GM23338 (cell line): ENCODE measurements around the gene FAXDC2. TPM values are rescaled to one million over a fixed set of nuclear protein-coding genes. Genes with fewer than 3 reads are reported as not detected.

ENCODE experiments used
- ATAC-seq: fragments of 200-7000 bp; cut with Tn5 transposase; 3 replicates; pipeline ENCODE4 v1.9.1; 2020
- DNase-seq: peaks from one replicate; pipeline ENCODE4 v3.0.0-alpha.2; 2015; ENCODE audit warnings: low spot score
- H2AFZ ChIP-seq: fragments of 200-600 bp; sonication (generic); 2 replicates; pipeline ENCODE4 v1.8.0; 2016; ENCODE audit warnings: antibody characterized with exemption, mild to moderate bottlenecking, moderate library complexity
- H3F3A ChIP-seq: fragments of 200-600 bp; sonication (generic); replicated peaks from 2 replicates; pipeline ENCODE4 v1.8.0; 2017; ENCODE audit warnings: antibody characterized with exemption, mixed run types, low read depth
- H3K27ac ChIP-seq: fragments of 200-600 bp; sonication (generic); 2 replicates; pipeline ENCODE4 v1.6.1; 2016; ENCODE audit warnings: low read depth
- H3K27me3 ChIP-seq: fragments of 200-600 bp; sonication (generic); 2 replicates; pipeline ENCODE4 v1.8.0; 2016; ENCODE audit warnings: mild to moderate bottlenecking, mixed run types, moderate library complexity; ENCODE audit not compliant: insufficient read depth
- H3K36me3 ChIP-seq: fragments of 200-600 bp; sonication (generic); 2 replicates; pipeline ENCODE4 v1.8.0; 2016; ENCODE audit warnings: mild to moderate bottlenecking; ENCODE audit not compliant: insufficient read depth
- H3K4me1 ChIP-seq: fragments of 200-600 bp; sonication (generic); 2 replicates; pipeline ENCODE4 v1.8.0; 2016; ENCODE audit warnings: mild to moderate bottlenecking, moderate library complexity; ENCODE audit not compliant: insufficient read depth
- H3K4me2 ChIP-seq: fragments of 200-600 bp; sonication (generic); 2 replicates; pipeline ENCODE4 v1.7.1; 2017; ENCODE audit warnings: mixed run types
- H3K4me3 ChIP-seq: fragments of 200-600 bp; sonication (generic); 2 replicates; pipeline ENCODE4 v1.6.1; 2016; ENCODE audit warnings: mixed run types
- H3K79me2 ChIP-seq: fragments of 200-600 bp; sonication (generic); replicated peaks from 2 replicates; pipeline ENCODE4 v1.8.0; 2017; ENCODE audit warnings: mild to moderate bottlenecking; ENCODE audit not compliant: insufficient read depth
- H3K9me2 ChIP-seq: fragments of 200-600 bp; sonication (generic); 2 replicates; pipeline ENCODE4 v1.8.0; 2017; ENCODE audit not compliant: insufficient read depth
- H4K20me1 ChIP-seq: fragments of 200-600 bp; sonication (generic); replicated peaks from 2 replicates; pipeline ENCODE4 v1.8.0; 2017; ENCODE audit warnings: mild to moderate bottlenecking; ENCODE audit not compliant: insufficient read depth
- H3K27ac Mint-ChIP-seq: 2 replicates; pipeline ENCODE4 v1.8.0; 2020; ENCODE audit warnings: inconsistent platforms, mild to moderate bottlenecking, moderate library complexity, mixed read lengths
- H3K27me3 Mint-ChIP-seq: 3 replicates; pipeline ENCODE4 v1.8.0; 2022; ENCODE audit warnings: low read depth, mild to moderate bottlenecking, moderate library complexity, mixed read lengths, inconsistent platforms; ENCODE audit not compliant: insufficient read depth, poor library complexity
- H3K36me3 Mint-ChIP-seq: 3 replicates; pipeline ENCODE4 v1.8.0; 2021; ENCODE audit warnings: low read depth, mild to moderate bottlenecking, inconsistent platforms, moderate library complexity, mixed read lengths
- H3K4me1 Mint-ChIP-seq: 3 replicates; pipeline ENCODE4 v1.8.0; 2020; ENCODE audit warnings: mild to moderate bottlenecking, inconsistent platforms, mixed read lengths
- H3K4me3 Mint-ChIP-seq: 3 replicates; pipeline ENCODE4 v1.8.0; 2021; ENCODE audit warnings: moderate library complexity, mild to moderate bottlenecking, inconsistent platforms, mixed read lengths
- H3K9me3 Mint-ChIP-seq: 3 replicates; pipeline ENCODE4 v1.8.0; 2020; ENCODE audit warnings: moderate library complexity, mild to moderate bottlenecking, inconsistent platforms, mixed read lengths
- CTCF ChIP-seq, 2 experiments: fragments of 200-600 bp in 1 of 2; sonication (generic) in 1 of 2; conservative IDR thresholded peaks; 2 replicates each; pipeline versions ENCODE4 v1.5.1 to v1.6.1; 2016 to 2017; ENCODE audit warnings: antibody characterized with exemption in 2 of 2, low read depth in 2 of 2, mild to moderate bottlenecking in 2 of 2, moderate library complexity in 1 of 2
- EZH2 ChIP-seq: fragments of 200-600 bp; sonication (generic); IDR thresholded peaks from one replicate; pipeline ENCODE4 v1.8.0; 2017; ENCODE audit warnings: antibody characterized with exemption, mild to moderate bottlenecking, low read depth; ENCODE audit not compliant: unreplicated experiment
- JUNB ChIP-seq: IDR thresholded peaks from one replicate; pipeline ENCODE4 v1.6.1; 2016; ENCODE audit warnings: antibody characterized with exemption; ENCODE audit not compliant: unreplicated experiment
- NANOG ChIP-seq: IDR thresholded peaks from 2 replicates; pipeline ENCODE4 v1.6.1; 2016; ENCODE audit warnings: antibody characterized with exemption, borderline replicate concordance
- POLR2AphosphoS5 ChIP-seq: IDR thresholded peaks from 2 replicates; pipeline ENCODE4 v1.6.1; 2016; ENCODE audit warnings: antibody characterized with exemption, low read depth
- ZNF114 ChIP-seq: fragments of 250-450 bp; sonication (Bioruptor Pico); IDR thresholded peaks from 2 replicates; pipeline ENCODE4 v1.5.0; 2020; ENCODE audit warnings: mild to moderate bottlenecking, moderate library complexity
- ZNF331 ChIP-seq: fragments of 250-450 bp; sonication (Bioruptor Pico); IDR thresholded peaks from 2 replicates; pipeline ENCODE4 v1.5.0; 2020; ENCODE audit warnings: low read depth, mild to moderate bottlenecking, moderate library complexity
- polyA plus RNA-seq: library from polyadenylated mRNA; unstranded; fragments of >200 nt; fragmentation: Nextera tagmentation; extraction: Ambion mirVana; gene quantifications from 2 replicates; pipeline ENCODE4 v1.2.1, GENCODE V29; 2016
- total RNA-seq: library from RNA; depleted of rRNA; stranded (reverse); fragments of >200 nt; shearing (Covaris generic); gene quantifications from 2 replicates; pipeline ENCODE4 v1.2.3, GENCODE V29; 2014
- TF ChIP-seq, protein P1 (sequence below): IDR thresholded peaks from one replicate; pipeline ENCODE4 v1.6.1; 2018; ENCODE audit warnings: antibody characterized with exemption; ENCODE audit not compliant: unreplicated experiment

Gene FAXDC2
- total and polyA plus RNA-seq, 2 experiments from 2014 or later, result 4.0 to 4.6 TPM

- TF ChIP-seq CTCF (conservative IDR thresholded peaks at IDR 0.05; ENCODE audit: low read depth in 2 of 2), result no peak
Observed at GRCh38 chr5:154815684-154816247, 34.6 kb downstream of the FAXDC2 start (continued).

- TF ChIP-seq POLR2AphosphoS5 (0 out of 2 replicates have a peak, but pooled peaks have one; percentile 17), EZH2 (no peak)
- Mint-ChIP-seq H3K4me3 (no peak overlapping the region), H3K9me3 (no peaks in the 10 kb centered on the region; the same call in 2 of the 3 replicates), H3K4me1 (peaks cover 20% of the 10 kb centered on the region), H3K27ac (peak overlapping the region; percentile 89), H3K36me3 (peaks cover 98% of the 10 kb centered on the region), H3K27me3 (peaks cover 30% of the 10 kb centered on the region)
- H3K9me2 ChIP-seq, result no peaks in the 10 kb centered on the region
- H2AFZ ChIP-seq, result no peak overlapping the region
- H3K4me3 ChIP-seq, result no peak overlapping the region
- no peak overlapping the region; the same call in 1 of the 2 replicates for H3K27ac ChIP-seq
- peaks cover 17% of the 10 kb centered on the region; the same call in 1 of the 2 replicates for H3K79me2 ChIP-seq
- H4K20me1 ChIP-seq, result peaks cover 48% of the 10 kb centered on the region
- ATAC-seq, result no peak
- no peak overlapping the region for H3K4me2 ChIP-seq
- H3K36me3 ChIP-seq, result peaks cover 66% of the 10 kb centered on the region
- H3F3A ChIP-seq, result peaks cover 32% of the 10 kb centered on the region
- H3K27me3 ChIP-seq, result no peaks in the 10 kb centered on the region
- no peak for DNase-seq
- H3K4me1 ChIP-seq, result no peaks in the 10 kb centered on the region
Observed at GRCh38 chr5:154815025-154815424, 35.4 kb downstream of the FAXDC2 start.

DNA sequence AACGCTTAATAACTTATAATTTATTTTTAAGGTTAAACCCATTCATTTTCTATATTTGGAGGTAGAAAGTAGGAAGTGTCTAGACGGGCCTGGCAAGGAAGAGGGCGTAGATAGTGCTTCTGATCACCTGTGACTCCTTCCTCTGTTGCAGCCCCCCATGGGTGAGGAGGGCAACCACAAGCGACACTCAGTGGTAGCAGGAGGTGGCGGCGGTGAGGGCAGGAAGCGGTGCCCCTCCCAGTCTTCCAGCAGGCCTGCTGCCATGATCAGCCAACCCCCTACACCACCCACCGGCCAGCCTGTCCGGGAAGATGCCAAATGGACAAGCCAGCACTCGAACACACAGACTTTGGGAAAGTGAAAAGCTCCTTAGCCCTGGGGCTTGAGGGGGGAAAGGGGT is 36.7 kb downstream of the FAXDC2 start:
- no peak overlapping the region for H3K4me2 ChIP-seq
- Mint-ChIP-seq H3K4me3 (no peak overlapping the region), H3K27ac (no peak overlapping the region), H3K27me3 (peaks cover 26% of the 10 kb centered on the region), H3K4me1 (peaks cover 10% of the 10 kb centered on the region), H3K9me3 (no peaks in the 10 kb centered on the region; the same call in 2 of the 3 replicates), H3K36me3 (peaks cover 98% of the 10 kb centered on the region)
- peaks cover 76% of the 10 kb centered on the region for H3K36me3 ChIP-seq
- H3K9me2 ChIP-seq, result no peaks in the 10 kb centered on the region
- no peak overlapping the region for H3K4me3 ChIP-seq
- no peaks in the 10 kb centered on the region for H3K27me3 ChIP-seq
- ATAC-seq, result no peak
- H3F3A ChIP-seq, result peaks cover 35% of the 10 kb centered on the region
- H3K27ac ChIP-seq, result no peak overlapping the region
- no peak overlapping the region for H2AFZ ChIP-seq
- H3K4me1 ChIP-seq, result no peaks in the 10 kb centered on the region
- peaks cover 20% of the 10 kb centered on the region; the same call in 1 of the 2 replicates for H3K79me2 ChIP-seq
- DNase-seq, result no peak
- H4K20me1 ChIP-seq, result peaks cover 41% of the 10 kb centered on the region
- TF ChIP-seq EZH2, result no peak
- TF ChIP-seq NANOG, result no peak
- TF ChIP-seq JUNB, result no peak
- TF ChIP-seq, protein P1, sequence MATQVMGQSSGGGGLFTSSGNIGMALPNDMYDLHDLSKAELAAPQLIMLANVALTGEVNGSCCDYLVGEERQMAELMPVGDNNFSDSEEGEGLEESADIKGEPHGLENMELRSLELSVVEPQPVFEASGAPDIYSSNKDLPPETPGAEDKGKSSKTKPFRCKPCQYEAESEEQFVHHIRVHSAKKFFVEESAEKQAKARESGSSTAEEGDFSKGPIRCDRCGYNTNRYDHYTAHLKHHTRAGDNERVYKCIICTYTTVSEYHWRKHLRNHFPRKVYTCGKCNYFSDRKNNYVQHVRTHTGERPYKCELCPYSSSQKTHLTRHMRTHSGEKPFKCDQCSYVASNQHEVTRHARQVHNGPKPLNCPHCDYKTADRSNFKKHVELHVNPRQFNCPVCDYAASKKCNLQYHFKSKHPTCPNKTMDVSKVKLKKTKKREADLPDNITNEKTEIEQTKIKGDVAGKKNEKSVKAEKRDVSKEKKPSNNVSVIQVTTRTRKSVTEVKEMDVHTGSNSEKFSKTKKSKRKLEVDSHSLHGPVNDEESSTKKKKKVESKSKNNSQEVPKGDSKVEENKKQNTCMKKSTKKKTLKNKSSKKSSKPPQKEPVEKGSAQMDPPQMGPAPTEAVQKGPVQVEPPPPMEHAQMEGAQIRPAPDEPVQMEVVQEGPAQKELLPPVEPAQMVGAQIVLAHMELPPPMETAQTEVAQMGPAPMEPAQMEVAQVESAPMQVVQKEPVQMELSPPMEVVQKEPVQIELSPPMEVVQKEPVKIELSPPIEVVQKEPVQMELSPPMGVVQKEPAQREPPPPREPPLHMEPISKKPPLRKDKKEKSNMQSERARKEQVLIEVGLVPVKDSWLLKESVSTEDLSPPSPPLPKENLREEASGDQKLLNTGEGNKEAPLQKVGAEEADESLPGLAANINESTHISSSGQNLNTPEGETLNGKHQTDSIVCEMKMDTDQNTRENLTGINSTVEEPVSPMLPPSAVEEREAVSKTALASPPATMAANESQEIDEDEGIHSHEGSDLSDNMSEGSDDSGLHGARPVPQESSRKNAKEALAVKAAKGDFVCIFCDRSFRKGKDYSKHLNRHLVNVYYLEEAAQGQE, result no peak
- TF ChIP-seq CTCF (conservative IDR thresholded peaks at IDR 0.05; ENCODE audit: low read depth in 2 of 2), result no peak
- TF ChIP-seq ZNF331 (CRISPR knock-in tag), result no peak
- TF ChIP-seq ZNF114, result no peak
